ENCODE data around the gene IL32.

IL32 gene, protein sequence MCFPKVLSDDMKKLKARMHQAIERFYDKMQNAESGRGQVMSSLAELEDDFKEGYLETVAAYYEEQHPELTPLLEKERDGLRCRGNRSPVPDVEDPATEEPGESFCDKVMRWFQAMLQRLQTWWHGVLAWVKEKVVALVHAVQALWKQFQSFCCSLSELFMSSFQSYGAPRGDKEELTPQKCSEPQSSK

DNA sequence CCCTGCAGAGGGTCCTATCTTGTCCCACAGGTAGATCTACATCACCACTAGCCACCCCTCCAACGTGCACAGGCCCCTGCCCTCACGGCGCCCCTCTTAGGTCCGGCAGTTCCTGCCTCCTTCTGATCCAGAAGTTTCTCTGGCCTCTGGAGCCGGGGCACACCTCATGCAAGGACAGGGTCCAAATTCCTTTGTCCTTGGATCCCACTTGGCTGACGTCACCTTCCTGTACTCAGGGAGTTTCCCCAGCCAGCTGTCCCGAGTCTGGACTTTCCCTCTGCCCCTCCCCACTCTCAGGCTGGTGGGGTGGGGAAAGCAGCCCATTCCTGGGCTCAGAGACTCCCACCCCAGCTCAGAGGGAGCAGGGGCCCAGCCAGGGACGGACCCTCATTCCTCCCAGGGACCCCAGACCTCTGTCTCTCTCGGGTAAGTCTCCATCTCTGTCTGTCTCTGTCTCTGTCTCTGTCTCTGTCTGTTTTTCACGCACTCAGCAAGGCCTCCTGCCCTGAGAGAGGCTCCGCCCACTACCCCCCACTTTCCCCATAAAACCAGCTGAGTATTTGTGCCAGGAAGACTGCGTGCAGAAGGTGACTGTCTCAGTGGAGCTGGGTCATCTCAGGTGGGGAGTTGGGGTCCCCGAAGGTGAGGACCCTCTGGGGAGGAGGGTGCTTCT is at the start of gene IL32:
IL32 (plus strand) TSS at position 572 of the 673 bp plus-strand sequence. CDS start 172 bp downstream, outside the sequence.
- DNase-seq (ENCODE audit: low read depth): peak; percentile 78
- H3K4me3 ChIP-seq (ENCODE audit: low read length): peak within 1 kb of the TSS; percentile 39

DNA sequence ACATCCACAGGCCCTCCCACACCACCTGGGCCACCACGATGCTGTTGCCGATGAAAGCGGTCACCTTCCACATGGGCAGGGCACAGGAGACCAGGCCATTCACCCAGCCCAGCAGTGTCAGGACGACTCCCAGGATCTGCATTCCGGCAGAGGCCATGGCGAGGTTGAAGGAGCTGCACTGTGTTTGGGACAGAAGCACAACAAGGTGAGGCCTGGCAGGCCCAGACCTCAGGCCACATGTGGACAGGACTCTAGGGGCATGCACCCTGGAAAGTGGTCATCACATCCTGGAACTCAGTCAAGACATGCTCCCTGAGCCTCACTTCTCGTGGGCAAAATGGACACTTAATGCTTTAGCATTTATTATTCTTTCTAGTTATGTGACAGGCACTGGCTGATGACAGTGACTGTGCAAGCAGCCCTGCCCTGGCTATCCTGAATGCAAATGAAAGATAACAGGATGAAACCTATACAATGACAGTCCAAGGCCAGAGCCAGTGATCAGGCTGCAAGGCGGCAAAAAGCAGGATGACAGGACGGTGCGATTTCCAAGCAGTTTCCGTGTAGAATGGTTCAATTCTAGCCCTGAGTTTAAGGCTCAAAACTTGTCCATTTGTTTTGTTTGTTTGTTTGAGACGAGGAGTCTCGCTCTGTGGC is 49.4 kb upstream of the IL32 start:
- H3K4me3 ChIP-seq (ENCODE audit: low read length): no peak overlapping the region
- no peak for DNase-seq (ENCODE audit: low read depth)
- TF ChIP-seq, protein P1, sequence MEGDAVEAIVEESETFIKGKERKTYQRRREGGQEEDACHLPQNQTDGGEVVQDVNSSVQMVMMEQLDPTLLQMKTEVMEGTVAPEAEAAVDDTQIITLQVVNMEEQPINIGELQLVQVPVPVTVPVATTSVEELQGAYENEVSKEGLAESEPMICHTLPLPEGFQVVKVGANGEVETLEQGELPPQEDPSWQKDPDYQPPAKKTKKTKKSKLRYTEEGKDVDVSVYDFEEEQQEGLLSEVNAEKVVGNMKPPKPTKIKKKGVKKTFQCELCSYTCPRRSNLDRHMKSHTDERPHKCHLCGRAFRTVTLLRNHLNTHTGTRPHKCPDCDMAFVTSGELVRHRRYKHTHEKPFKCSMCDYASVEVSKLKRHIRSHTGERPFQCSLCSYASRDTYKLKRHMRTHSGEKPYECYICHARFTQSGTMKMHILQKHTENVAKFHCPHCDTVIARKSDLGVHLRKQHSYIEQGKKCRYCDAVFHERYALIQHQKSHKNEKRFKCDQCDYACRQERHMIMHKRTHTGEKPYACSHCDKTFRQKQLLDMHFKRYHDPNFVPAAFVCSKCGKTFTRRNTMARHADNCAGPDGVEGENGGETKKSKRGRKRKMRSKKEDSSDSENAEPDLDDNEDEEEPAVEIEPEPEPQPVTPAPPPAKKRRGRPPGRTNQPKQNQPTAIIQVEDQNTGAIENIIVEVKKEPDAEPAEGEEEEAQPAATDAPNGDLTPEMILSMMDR (conservative IDR thresholded peaks at IDR 0.05; ENCODE audit: low read length): no peak

More for the DNA sequence above, at the start of gene IL32:
- TF ChIP-seq, protein P1 (conservative IDR thresholded peaks at IDR 0.05; ENCODE audit: low read length): no peak

DNA sequence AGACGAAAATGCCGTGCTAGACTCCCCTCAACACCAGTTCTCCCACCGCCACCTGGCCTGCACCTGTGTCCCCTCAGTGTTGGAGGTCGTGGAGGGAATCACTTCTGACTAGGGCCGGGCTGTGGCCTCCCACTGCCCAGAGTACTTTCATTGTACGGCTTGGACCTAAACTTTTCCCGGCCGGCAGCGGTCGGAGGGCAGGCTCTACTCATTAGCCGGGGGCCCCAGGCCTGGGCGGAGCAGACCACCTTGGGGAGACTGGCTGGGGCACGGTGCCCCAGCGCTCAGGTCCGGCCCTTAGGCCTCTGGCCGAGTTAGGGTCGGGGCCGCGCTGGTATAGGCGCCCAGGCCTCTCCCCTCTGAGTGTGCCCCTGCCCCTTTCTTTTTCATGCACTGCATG is 48.1 kb upstream of the IL32 start:
- TF ChIP-seq, protein P1 (conservative IDR thresholded peaks at IDR 0.05; ENCODE audit: low read length): no peak
- no peak overlapping the region for H3K4me3 ChIP-seq (ENCODE audit: low read length)
- DNase-seq (ENCODE audit: low read depth): no peak

DNA sequence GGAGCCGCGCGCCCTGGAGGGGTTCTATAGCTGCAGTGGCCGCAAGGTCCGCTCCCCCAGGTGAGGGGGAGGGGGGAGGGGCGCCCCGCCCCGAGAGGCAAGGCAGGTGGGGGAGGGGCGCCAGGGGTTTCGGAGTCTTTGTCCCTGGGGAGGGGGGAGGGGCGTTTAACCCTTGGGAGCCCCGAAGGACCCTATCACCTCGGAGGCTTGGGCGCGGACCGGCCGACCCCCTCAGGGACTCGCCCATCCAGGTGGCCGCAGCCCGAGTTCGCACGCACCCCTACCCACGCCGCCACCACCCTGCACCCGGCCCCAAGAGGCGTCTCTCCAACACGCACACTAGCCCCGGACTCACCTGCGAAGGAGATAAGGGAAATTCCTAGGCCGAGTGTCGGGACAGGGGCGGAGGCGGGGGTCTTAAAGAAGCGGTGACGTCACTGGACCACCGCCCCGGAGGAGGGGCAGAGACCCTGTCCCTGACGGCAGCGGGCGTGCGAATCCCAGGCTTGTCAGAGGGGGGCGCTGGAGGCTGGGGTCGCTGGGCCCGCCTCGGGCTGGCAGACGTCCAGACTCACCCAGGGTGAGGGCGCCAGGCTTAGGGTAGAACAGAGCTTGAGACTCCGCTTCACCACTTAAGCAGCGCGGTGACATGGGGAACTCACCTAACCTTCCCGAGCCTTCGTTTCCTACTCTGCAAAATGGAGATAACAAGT is 47.5 kb upstream of the IL32 start, which contains the start of gene CLDN6:
CLDN6 (minus strand) TSS at position 390 of the 713 bp plus-strand sequence. CDS start 2,162 bp downstream, outside the sequence.
- TF ChIP-seq, protein P1 (conservative IDR thresholded peaks at IDR 0.05; ENCODE audit: low read length): no peak
- H3K4me3 ChIP-seq (ENCODE audit: low read length): no peak within 1 kb of the TSS
- DNase-seq (ENCODE audit: low read depth): no peak

DNA sequence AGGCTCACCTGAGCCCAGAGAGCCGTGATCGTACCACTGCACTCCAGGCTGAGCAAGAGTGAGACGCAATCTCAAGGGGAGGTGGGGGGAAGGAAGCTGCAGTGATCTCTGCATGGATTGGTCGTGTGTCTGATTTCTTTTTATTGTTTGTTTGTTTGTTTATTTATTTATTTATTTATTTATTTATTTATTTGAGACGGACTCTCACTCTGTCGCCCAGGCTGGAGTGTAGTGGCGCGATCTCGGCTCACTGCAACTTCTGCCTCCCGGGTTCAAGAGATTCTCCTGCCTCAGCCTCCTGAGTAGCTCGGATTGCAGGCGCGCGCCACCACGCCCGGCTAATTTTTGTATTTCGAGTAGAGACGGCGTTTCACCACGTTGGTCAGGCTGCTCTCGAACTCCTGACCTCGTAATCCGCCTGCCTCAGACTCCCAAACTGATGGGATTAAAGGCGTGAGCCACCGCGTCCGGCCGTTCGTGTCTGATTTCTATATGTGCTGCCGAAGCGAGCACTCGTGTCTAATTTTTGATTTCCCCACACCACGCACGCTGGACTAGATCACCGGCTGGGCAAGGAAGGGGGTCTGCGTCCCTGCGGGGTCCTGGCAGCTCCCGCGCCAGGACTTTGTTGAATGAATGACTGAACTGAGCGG is 45.7 kb upstream of the IL32 start:
- TF ChIP-seq, protein P1 (conservative IDR thresholded peaks at IDR 0.05; ENCODE audit: low read length): no peak
- no peak for DNase-seq (ENCODE audit: low read depth)
- H3K4me3 ChIP-seq (ENCODE audit: low read length): peak overlapping the region; percentile 63

DNA sequence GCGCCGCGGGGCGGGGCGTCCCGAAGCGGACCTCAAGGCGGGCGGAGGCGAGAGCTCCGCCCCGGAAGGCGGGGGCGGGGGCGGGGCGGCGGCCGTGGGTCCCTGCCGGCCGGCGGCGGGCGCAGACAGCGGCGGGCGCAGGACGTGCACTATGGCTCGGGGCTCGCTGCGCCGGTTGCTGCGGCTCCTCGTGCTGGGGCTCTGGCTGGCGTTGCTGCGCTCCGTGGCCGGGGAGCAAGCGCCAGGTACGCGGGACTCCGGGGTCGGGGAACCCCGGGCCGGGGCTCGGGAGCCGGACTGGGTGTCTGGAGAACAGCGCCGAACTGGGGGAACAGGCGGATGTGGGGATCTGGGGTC is 45.2 kb upstream of the IL32 start, which contains the start of gene TNFRSF12A:
TNFRSF12A (plus strand) TSS at position 122 of the 357 bp plus-strand sequence; CDS start at position 152, 30 bp downstream.
- DNase-seq (ENCODE audit: low read depth): peak; percentile 73
- TF ChIP-seq, protein P1 (conservative IDR thresholded peaks at IDR 0.05; ENCODE audit: low read length): no peak; the same call in 1 of the 2 replicates
- peak within 1 kb of the TSS; percentile 96 for H3K4me3 ChIP-seq (ENCODE audit: low read length)
